ENCODE measurements around the gene WDPCP. TPM values are rescaled to one million over a fixed set of nuclear protein-coding genes. Genes with fewer than 3 reads are reported as not detected.

WDPCP gene
- polyA plus RNA-seq, 1 of the 3 experiments (the other 2 are of a cell fraction) = 3.1 TPM

GRCh38 chr2:63261137-63261621 is 327.1 kb downstream of the WDPCP start (continued):
- TF ChIP-seq REST (IDR thresholded peaks at IDR 0.05; ENCODE audit: low read depth, low read length) (no peak), GATA2 (CRISPR knock-in tag; IDR thresholded peaks at IDR 0.05) (no peak), NRF1 (IDR thresholded peaks at IDR 0.05; ENCODE audit: low read depth, low read length) (no peak)

- ChIA-PET CTCF (no interaction called here), POLR2A (no interaction called here)
- Histone ChIP-seq H3K9me2 (no peaks in the 10 kb centered on the region), H4K20me1 (ENCODE audit: insufficient read depth) (no peaks in the 10 kb centered on the region), H3K79me2 (ENCODE audit: insufficient read depth) (no peaks in the 10 kb centered on the region), H3K36me3 (replicated peaks in 1 of 2; ENCODE audit: control insufficient read depth in 1 of 2, insufficient read depth in 2 of 2, low read length in 1 of 2) (no peaks in the 10 kb centered on the region), H3K4me3 (ENCODE audit: low read depth in 2 of 2, low read length in 1 of 2) (no peak overlapping the region), H3K4me2 (no peak overlapping the region), H2AFZ (ENCODE audit: low read depth) (no peak overlapping the region), H3K27me3 (ENCODE audit: insufficient read depth) (no peaks in the 10 kb centered on the region), H3K4me1 (ENCODE audit: control insufficient read depth in 1 of 2, insufficient read depth in 2 of 2, low read depth in 1 of 2, low read length in 1 of 2) (no peaks in the 10 kb centered on the region; a peak in 1 of 4 replicates), H3F3A (replicated peaks; ENCODE audit: insufficient read depth) (no peaks in the 10 kb centered on the region), H3K9me3 (no peaks in the 10 kb centered on the region), H3K9ac (no peak overlapping the region), H3K27ac (ENCODE audit: low read depth in 2 of 2, low read length in 1 of 2) (no peak overlapping the region)
- WGBS (ENCODE audit: low lambda C conversion rate) = 93% methylated on average over 2 of the region's 2 CpGs
- no peak for DNase-seq
- no peak for TF ChIP-seq NRF1 (IDR thresholded peaks at IDR 0.05; ENCODE audit: low read depth, low read length)
- TF ChIP-seq JUND (IDR thresholded peaks at IDR 0.05) = no peak
- no peak for TF ChIP-seq GATA2 (CRISPR knock-in tag; IDR thresholded peaks at IDR 0.05)
- no peak for TF ChIP-seq RCOR1 (IDR thresholded peaks at IDR 0.05; ENCODE audit: low read length)
- no peak for TF ChIP-seq YY1 (IDR thresholded peaks at IDR 0.05; ENCODE audit: low read depth)
These were observed 330.8 kb downstream of the WDPCP start for GRCh38 chr2:63257473-63257872.

GRCh38 chr2:63249161-63249560 is 339.1 kb downstream of the WDPCP start:
- H2AFZ ChIP-seq (ENCODE audit: low read depth) = no peak overlapping the region
- no peaks in the 10 kb centered on the region for H3K9me2 ChIP-seq
- H3K79me2 ChIP-seq (ENCODE audit: insufficient read depth) = no peaks in the 10 kb centered on the region
- no peaks in the 10 kb centered on the region for H3K36me3 ChIP-seq (replicated peaks in 1 of 2; ENCODE audit: control insufficient read depth in 1 of 2, insufficient read depth in 2 of 2, low read length in 1 of 2)
- no peak overlapping the region for H3K4me3 ChIP-seq (ENCODE audit: low read depth in 2 of 2, low read length in 1 of 2)
- CTCF ChIA-PET = no interaction called here
- no peak overlapping the region for H3K9ac ChIP-seq
- H3K27me3 ChIP-seq (ENCODE audit: insufficient read depth) = no peaks in the 10 kb centered on the region
- no peak for DNase-seq
- H3K27ac ChIP-seq (ENCODE audit: low read depth in 2 of 2, low read length in 1 of 2) = no peak overlapping the region
- no peak for TF ChIP-seq RCOR1 (IDR thresholded peaks at IDR 0.05; ENCODE audit: low read length)
- no peak for TF ChIP-seq TAF1 (IDR thresholded peaks at IDR 0.05; ENCODE audit: borderline replicate concordance, low read depth, low read length)
- no peak for TF ChIP-seq TEAD4 (IDR thresholded peaks at IDR 0.05; ENCODE audit: borderline replicate concordance, insufficient read depth)
- TF ChIP-seq MEF2A (IDR thresholded peaks at IDR 0.05; ENCODE audit: borderline replicate concordance, low read depth) = no peak
- no peak for TF ChIP-seq RFX5 (IDR thresholded peaks at IDR 0.05; ENCODE audit: low read length)
- no peak for TF ChIP-seq NRF1 (IDR thresholded peaks at IDR 0.05; ENCODE audit: low read depth, low read length)
- no peak for TF ChIP-seq USF1 (IDR thresholded peaks at IDR 0.05; ENCODE audit: borderline replicate concordance, low read depth)
- TF ChIP-seq EP300 (IDR thresholded peaks at IDR 0.05; ENCODE audit: borderline replicate concordance in 1 of 2, low read depth in 1 of 2, low read length in 1 of 2) = no peak
- TF ChIP-seq SIN3A (IDR thresholded peaks at IDR 0.05; ENCODE audit: borderline replicate concordance, low read depth, low read length) = no peak
- TF ChIP-seq CTCF (IDR thresholded peaks at IDR 0.05) = no peak
- TF ChIP-seq USF2 (IDR thresholded peaks at IDR 0.05; ENCODE audit: borderline replicate concordance, low read depth, low read length) = no peak
- TF ChIP-seq GATA2 (CRISPR knock-in tag; IDR thresholded peaks at IDR 0.05) = no peak
- TF ChIP-seq JUND (IDR thresholded peaks at IDR 0.05) = no peak
- no peak for TF ChIP-seq MXI1 (IDR thresholded peaks at IDR 0.05; ENCODE audit: low read depth, low read length)
- POLR2A ChIA-PET = no interaction called here
- H3K4me2 ChIP-seq = no peak overlapping the region
- H3F3A ChIP-seq (replicated peaks; ENCODE audit: insufficient read depth) = no peaks in the 10 kb centered on the region
- no peaks in the 10 kb centered on the region for H4K20me1 ChIP-seq (ENCODE audit: insufficient read depth)
- H3K9me3 ChIP-seq = no peaks in the 10 kb centered on the region
- 77% methylated on average over 2 of the region's 2 CpGs for WGBS (ENCODE audit: low lambda C conversion rate)
- H3K4me1 ChIP-seq (ENCODE audit: control insufficient read depth in 1 of 2, insufficient read depth in 2 of 2, low read depth in 1 of 2, low read length in 1 of 2) = no peaks in the 10 kb centered on the region
